Activated CD8-positive, alpha-beta memory T cell treated with anti-CD3 and anti-CD28 coated beads, Interleukin-2, amount 50 U/mL, for 24 hours (primary cell): ENCODE data around the gene IAH1.
"Not testable (repeated sequence)": the region's sequence is repeated elsewhere in the genome, so short reads cannot be mapped to it uniquely, and the experiment has no call there.

Source experiments
- DNase-seq: peaks from one replicate; pipeline ENCODE4 v3.0.0-alpha.2; 2020; ENCODE audit errors: extremely low read depth

IAH1 gene

GRCh38 chr2:9473308-9473984 is 905 bp upstream of the IAH1 start:
- DNase-seq: no peak

GRCh38 chr2:9473985-9474360 is 378 bp upstream of the IAH1 start:
- DNase-seq: peak; percentile 14

GRCh38 chr2:9477914-9478313 is 3.6 kb downstream of the IAH1 start:
- no peak for DNase-seq

- no peak for DNase-seq
These were observed 4.2 kb downstream of the IAH1 start for GRCh38 chr2:9478526-9478925.

- no peak for DNase-seq
These were observed 5.8 kb downstream of the IAH1 start for GRCh38 chr2:9480157-9480556.

- DNase-seq: no peak
These were observed 8.8 kb downstream of the IAH1 start for GRCh38 chr2:9483107-9483506.

- DNase-seq: no peak
These were observed 10.2 kb downstream of the IAH1 start for GRCh38 chr2:9484533-9484932.

GRCh38 chr2:9488583-9489547 is 14.5 kb downstream of the IAH1 start:
- no peak for DNase-seq

- DNase-seq: no peak
These were observed 16.4 kb downstream of the IAH1 start for GRCh38 chr2:9490789-9491188.

GRCh38 chr2:9492927-9493326 is 18.6 kb downstream of the IAH1 start:
- DNase-seq: no peak

- DNase-seq: no peak
These were observed 19.1 kb downstream of the IAH1 start for GRCh38 chr2:9493478-9493877.

GRCh38 chr2:9494081-9494480 is 19.7 kb downstream of the IAH1 start:
- DNase-seq: no peak

GRCh38 chr2:9497017-9497416 is 22.7 kb downstream of the IAH1 start:
- no peak for DNase-seq

GRCh38 chr2:9498210-9498609 is 23.9 kb downstream of the IAH1 start:
- DNase-seq: no peak

GRCh38 chr2:9508931-9509330 is 34.6 kb downstream of the IAH1 start:
- no peak for DNase-seq

GRCh38 chr2:9513946-9514345 is 39.6 kb downstream of the IAH1 start:
- not testable (repeated sequence) for DNase-seq

GRCh38 chr2:9517118-9517782 is 42.9 kb downstream of the IAH1 start:
- no peak for DNase-seq

GRCh38 chr2:9518163-9518562 is 43.8 kb downstream of the IAH1 start:
- DNase-seq: no peak

- DNase-seq: no peak
These were observed 44.4 kb downstream of the IAH1 start for GRCh38 chr2:9518780-9519179.

- no peak for DNase-seq
These were observed 44.9 kb downstream of the IAH1 start for GRCh38 chr2:9519250-9519649.

GRCh38 chr2:9524291-9524690 is 49.9 kb downstream of the IAH1 start:
- no peak for DNase-seq

- DNase-seq: no peak
These were observed 50.9 kb downstream of the IAH1 start for GRCh38 chr2:9525266-9525665.
